COR-L47 (cell line): ENCODE results near the gene STAP2.

Experiments
- DNase-seq: peaks from one replicate; lab custom pipeline; 2025; lab: John Stamatoyannopoulos, UW

The STAP2 gene

GRCh38 chr19:4338441-4339355 lies at the start of gene STAP2:
STAP2 (minus strand) TSS chr19:4338827; CDS start chr19:4338753, 74 bp downstream.
- DNase-seq: no peak

- DNase-seq: no peak
Measured at GRCh38 chr19:4386041-4386782, 47.6 kb upstream of the STAP2 start.

GRCh38 chr19:4385291-4386040 lies 46.8 kb upstream of the STAP2 start:
- no peak for DNase-seq

- no peak for DNase-seq
Measured at GRCh38 chr19:4380254-4380727, 41.7 kb upstream of the STAP2 start.

- peak; percentile 41 for DNase-seq
Measured at GRCh38 chr19:4379383-4380253, 41.0 kb upstream of the STAP2 start.

- no peak for DNase-seq
Measured at GRCh38 chr19:4378886-4379285, 40.3 kb upstream of the STAP2 start.

GRCh38 chr19:4376991-4377781 lies 38.6 kb upstream of the STAP2 start:
- DNase-seq: no peak

- no peak for DNase-seq
Measured at GRCh38 chr19:4376671-4376990, 38.0 kb upstream of the STAP2 start.

- DNase-seq: no peak
Measured at GRCh38 chr19:4376028-4376670, 37.5 kb upstream of the STAP2 start.

- DNase-seq: no peak
Measured at GRCh38 chr19:4375164-4376027, 36.8 kb upstream of the STAP2 start.

GRCh38 chr19:4374498-4375163 lies 36.0 kb upstream of the STAP2 start:
- DNase-seq: no peak

GRCh38 chr19:4373601-4374497 lies 35.2 kb upstream of the STAP2 start:
- DNase-seq: no peak

- DNase-seq: no peak
Measured at GRCh38 chr19:4373013-4373367, 34.4 kb upstream of the STAP2 start.

GRCh38 chr19:4372165-4373012 lies 33.8 kb upstream of the STAP2 start:
- no peak for DNase-seq

GRCh38 chr19:4371247-4372164 lies 32.9 kb upstream of the STAP2 start:
- DNase-seq: no peak
